Neural progenitor cell (in vitro differentiated cells): ENCODE results near the gene KCTD19. TPM values are rescaled to one million over a fixed set of nuclear protein-coding genes. Genes with fewer than 3 reads are reported as not detected.
"Not testable (repeated sequence)": the region's sequence is repeated elsewhere in the genome, so short reads cannot be mapped to it uniquely, and the experiment has no call there.

ENCODE experiments used
- DNase-seq: peaks from one replicate; pipeline ENCODE4 v3.0.0-alpha.2; 2016; ENCODE audit warnings: low spot score
- H2AFZ ChIP-seq: fragments of 200-600 bp; sonication (generic); replicated peaks from 2 replicates; pipeline ENCODE4 v1.6.1; 2016; ENCODE audit warnings: antibody characterized with exemption
- H3F3A ChIP-seq: fragments of 200-600 bp; sonication (generic); 2 replicates; pipeline ENCODE4 v1.6.1; 2016; ENCODE audit warnings: antibody characterized with exemption, low read depth
- H3K27ac ChIP-seq: fragments of 200-600 bp; sonication (generic); 2 replicates; pipeline ENCODE4 v1.5.1; 2016; ENCODE audit warnings: mild to moderate bottlenecking
- H3K27me3 ChIP-seq: fragments of 200-600 bp; sonication (generic); 2 replicates; pipeline ENCODE4 v1.6.1; 2016; ENCODE audit warnings: mild to moderate bottlenecking, moderate library complexity
- H3K36me3 ChIP-seq: fragments of 200-600 bp; sonication (generic); 2 replicates; pipeline ENCODE4 v1.5.1; 2016
- H3K4me1 ChIP-seq: fragments of 200-600 bp; sonication (generic); 2 replicates; pipeline ENCODE4 v1.6.1; 2016; ENCODE audit warnings: mixed run types
- H3K4me2 ChIP-seq: fragments of 200-600 bp; sonication (generic); 2 replicates; pipeline ENCODE4 v1.6.1; 2016
- H3K4me3 ChIP-seq: fragments of 200-600 bp; sonication (generic); 2 replicates; pipeline ENCODE4 v1.5.1; 2016
- H3K79me2 ChIP-seq: fragments of 200-600 bp; sonication (generic); 2 replicates; pipeline ENCODE4 v1.6.1; 2016; ENCODE audit warnings: low read depth
- H3K9ac ChIP-seq: fragments of 200-600 bp; sonication (generic); 2 replicates; pipeline ENCODE4 v1.6.1; 2016
- H3K9me3 ChIP-seq: fragments of 200-600 bp; sonication (generic); 2 replicates; pipeline ENCODE4 v1.5.1; 2016; ENCODE audit warnings: low read depth
- H4K20me1 ChIP-seq: fragments of 200-600 bp; sonication (generic); 2 replicates; pipeline ENCODE4 v1.6.1; 2016; ENCODE audit warnings: low read depth
- H3K27ac Mint-ChIP-seq: 3 replicates; pipeline ENCODE4 v1.8.0; 2021; ENCODE audit warnings: mixed read lengths
- H3K27me3 Mint-ChIP-seq: 2 replicates; pipeline ENCODE4 v1.8.0; 2022; ENCODE audit warnings: low read depth, mild to moderate bottlenecking, inconsistent platforms, moderate library complexity, mixed read lengths; ENCODE audit not compliant: insufficient read depth
- H3K36me3 Mint-ChIP-seq: 3 replicates; pipeline ENCODE4 v1.8.0; 2021; ENCODE audit warnings: mixed read lengths
- H3K4me1 Mint-ChIP-seq: 3 replicates; pipeline ENCODE4 v1.8.0; 2021; ENCODE audit warnings: mixed read lengths
- H3K4me3 Mint-ChIP-seq: 3 replicates; pipeline ENCODE4 v1.8.0; 2021; ENCODE audit warnings: mild to moderate bottlenecking, moderate library complexity, mixed read lengths
- H3K9me3 Mint-ChIP-seq: 3 replicates; pipeline ENCODE4 v1.8.0; 2020; ENCODE audit warnings: mixed read lengths
- EZH2 ChIP-seq: fragments of 200-600 bp; sonication (generic); IDR thresholded peaks from 2 replicates; pipeline ENCODE4 v1.6.1; 2017; ENCODE audit warnings: antibody characterized with exemption, mild to moderate bottlenecking, moderate library complexity
- EZH2phosphoT487 ChIP-seq: fragments of 200-600 bp; sonication (generic); IDR thresholded peaks from 2 replicates; pipeline ENCODE4 v1.6.1; 2017; ENCODE audit warnings: antibody characterized with exemption
- total RNA-seq: library from RNA; depleted of rRNA; stranded (reverse); fragments of >200 nt; gene quantifications from 2 replicates; pipeline ENCODE4 v1.2.3, GENCODE V29; 2015; ENCODE audit warnings: low replicate concordance
- TF ChIP-seq, protein P1 (sequence below): fragments of 200-600 bp; sonication (generic); IDR thresholded peaks from 2 replicates; pipeline ENCODE4 v1.5.1; 2017; ENCODE audit warnings: antibody characterized with exemption, mild to moderate bottlenecking

KCTD19 gene
- total RNA-seq, 1 donor from 2014 or later = 1.1 TPM

DNA sequence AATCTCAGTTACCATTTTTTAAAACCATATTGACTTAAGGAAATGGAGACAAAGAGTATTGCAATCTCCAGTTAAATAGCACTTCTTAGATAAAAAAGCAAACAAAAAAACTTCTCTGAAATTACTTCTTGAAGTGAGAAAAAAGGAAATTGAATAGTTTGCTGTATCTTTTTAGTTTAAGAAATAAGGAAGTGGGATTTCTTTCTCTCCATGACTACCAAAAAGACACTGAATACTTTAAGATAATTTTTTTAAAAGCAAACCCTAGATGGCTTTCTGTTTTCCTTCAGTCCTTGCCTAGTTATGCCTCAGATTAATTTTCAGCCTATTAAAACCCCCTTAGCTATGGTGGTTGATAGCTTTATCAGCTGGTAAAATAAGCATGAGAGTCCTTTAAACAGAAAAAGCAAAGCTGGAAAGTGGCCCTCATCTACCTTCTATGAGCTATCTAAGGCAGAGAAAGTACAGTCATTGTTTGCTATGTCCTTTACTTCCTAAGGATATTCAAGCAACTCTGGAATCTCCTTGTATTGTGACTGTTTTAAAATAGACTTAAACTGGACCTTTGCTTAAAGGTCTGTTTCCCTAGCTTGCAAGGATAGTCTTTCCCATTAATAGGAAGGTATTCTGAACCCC, 38.2 kb upstream of the KCTD19 start:
- Histone ChIP-seq H3K27me3 (peaks cover 73% of the 10 kb centered on the region), H3K9me3 (no peaks in the 10 kb centered on the region), H3F3A (peaks cover 9% of the 10 kb centered on the region), H4K20me1 (no peaks in the 10 kb centered on the region), H3K4me1 (peaks cover 7% of the 10 kb centered on the region), H3K9ac (no peak overlapping the region), H3K79me2 (no peaks in the 10 kb centered on the region), H3K4me3 (no peak overlapping the region), H3K36me3 (no peaks in the 10 kb centered on the region), H3K27ac (no peak overlapping the region), H3K4me2 (no peak overlapping the region), H2AFZ (peak overlapping the region; percentile 4)
- H3K4me3 Mint-ChIP-seq = no peak overlapping the region
- H3K4me1 Mint-ChIP-seq = peaks cover 15% of the 10 kb centered on the region
- peaks cover 3% of the 10 kb centered on the region for H3K27me3 Mint-ChIP-seq
- no peaks in the 10 kb centered on the region for H3K36me3 Mint-ChIP-seq
- H3K9me3 Mint-ChIP-seq = no peaks in the 10 kb centered on the region
- no peak for TF ChIP-seq EZH2phosphoT487
- TF ChIP-seq, protein P1, sequence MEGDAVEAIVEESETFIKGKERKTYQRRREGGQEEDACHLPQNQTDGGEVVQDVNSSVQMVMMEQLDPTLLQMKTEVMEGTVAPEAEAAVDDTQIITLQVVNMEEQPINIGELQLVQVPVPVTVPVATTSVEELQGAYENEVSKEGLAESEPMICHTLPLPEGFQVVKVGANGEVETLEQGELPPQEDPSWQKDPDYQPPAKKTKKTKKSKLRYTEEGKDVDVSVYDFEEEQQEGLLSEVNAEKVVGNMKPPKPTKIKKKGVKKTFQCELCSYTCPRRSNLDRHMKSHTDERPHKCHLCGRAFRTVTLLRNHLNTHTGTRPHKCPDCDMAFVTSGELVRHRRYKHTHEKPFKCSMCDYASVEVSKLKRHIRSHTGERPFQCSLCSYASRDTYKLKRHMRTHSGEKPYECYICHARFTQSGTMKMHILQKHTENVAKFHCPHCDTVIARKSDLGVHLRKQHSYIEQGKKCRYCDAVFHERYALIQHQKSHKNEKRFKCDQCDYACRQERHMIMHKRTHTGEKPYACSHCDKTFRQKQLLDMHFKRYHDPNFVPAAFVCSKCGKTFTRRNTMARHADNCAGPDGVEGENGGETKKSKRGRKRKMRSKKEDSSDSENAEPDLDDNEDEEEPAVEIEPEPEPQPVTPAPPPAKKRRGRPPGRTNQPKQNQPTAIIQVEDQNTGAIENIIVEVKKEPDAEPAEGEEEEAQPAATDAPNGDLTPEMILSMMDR = no peak
- TF ChIP-seq EZH2 = no peak
- DNase-seq = no peak
- H3K27ac Mint-ChIP-seq = no peak overlapping the region

DNA sequence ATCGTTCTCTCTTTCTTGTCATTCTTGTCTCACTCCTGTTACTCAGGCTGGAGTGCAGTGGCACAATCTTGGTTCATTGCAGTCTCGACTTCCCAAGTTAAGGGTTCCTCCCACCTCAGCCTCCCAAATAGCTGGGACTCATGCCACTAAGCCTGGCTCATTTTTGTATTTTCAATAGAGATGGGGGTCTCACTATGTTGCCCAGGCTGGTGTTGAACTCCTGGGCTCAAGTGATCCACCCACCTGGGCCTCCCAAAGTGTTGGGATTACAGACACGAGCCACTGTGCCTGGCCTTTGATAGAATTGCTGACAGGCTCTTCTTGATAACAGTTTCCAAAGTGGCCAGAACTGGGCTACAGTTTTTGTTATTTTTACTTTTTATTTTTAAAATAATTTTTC, 34.5 kb upstream of the KCTD19 start:
- Histone ChIP-seq H3K36me3 (no peaks in the 10 kb centered on the region), H3K4me3 (no peak overlapping the region), H4K20me1 (no peaks in the 10 kb centered on the region), H3K4me2 (no peak overlapping the region), H3K27ac (no peak overlapping the region), H3K9ac (no peak overlapping the region), H3K9me3 (no peaks in the 10 kb centered on the region), H3K4me1 (peaks cover 7% of the 10 kb centered on the region), H3K79me2 (no peaks in the 10 kb centered on the region), H3F3A (peaks cover 9% of the 10 kb centered on the region), H2AFZ (no peak overlapping the region), H3K27me3 (peaks cover 51% of the 10 kb centered on the region)
- no peak for TF ChIP-seq EZH2
- TF ChIP-seq, protein P1 = no peak
- TF ChIP-seq EZH2phosphoT487 = no peak
- Mint-ChIP-seq H3K27me3 (peaks cover 5% of the 10 kb centered on the region), H3K4me3 (no peak overlapping the region), H3K36me3 (no peaks in the 10 kb centered on the region), H3K9me3 (no peaks in the 10 kb centered on the region), H3K4me1 (peaks cover 15% of the 10 kb centered on the region), H3K27ac (no peak overlapping the region)
- DNase-seq = no peak

DNA sequence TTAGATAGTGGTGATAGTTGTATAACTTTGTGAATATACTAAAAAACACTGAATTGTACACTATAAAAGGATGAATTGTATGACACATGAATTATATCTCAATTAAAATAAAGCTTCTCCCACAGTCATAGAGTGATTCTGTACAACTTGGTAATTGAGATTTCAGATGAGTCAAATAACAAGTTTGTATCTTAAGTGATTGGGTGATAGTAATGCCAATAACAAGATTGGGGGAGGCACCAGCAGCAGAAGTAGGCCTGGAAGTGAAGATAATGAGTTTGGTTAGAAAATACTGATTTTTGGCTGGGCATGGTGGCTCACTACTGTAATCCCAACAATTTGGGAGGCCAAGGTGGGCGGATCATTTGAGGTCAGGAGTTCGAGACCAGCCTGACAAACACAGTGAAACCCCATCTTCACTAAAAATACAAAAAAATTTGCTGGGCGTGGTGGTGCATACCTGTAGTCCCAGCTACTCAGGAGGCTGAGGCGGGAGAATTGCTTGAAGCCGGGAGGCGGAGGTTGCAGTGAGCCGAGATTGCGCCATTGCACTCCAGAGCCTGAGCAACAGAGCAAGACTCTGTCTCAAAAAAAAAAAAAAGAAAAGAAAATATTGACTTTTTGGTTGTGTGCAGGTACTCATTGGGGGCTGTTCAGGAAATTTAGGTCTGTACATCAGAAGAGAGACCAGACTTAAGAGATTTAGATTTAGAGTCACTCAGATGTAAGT, 33.2 kb upstream of the KCTD19 start:
- H3K27me3 ChIP-seq = peaks cover 44% of the 10 kb centered on the region
- H3K9me3 Mint-ChIP-seq, H3K36me3 ChIP-seq, H3K9ac ChIP-seq, H2AFZ ChIP-seq, H3K4me3 ChIP-seq, H3K9me3 ChIP-seq, H3K27ac Mint-ChIP-seq, H3K79me2 ChIP-seq, H3K27me3 Mint-ChIP-seq, H4K20me1 ChIP-seq, H3K36me3 Mint-ChIP-seq, H3K4me3 Mint-ChIP-seq, H3K4me1 ChIP-seq, H3K4me2 ChIP-seq, H3K27ac ChIP-seq, DNase-seq, H3F3A ChIP-seq: not testable (repeated sequence)
- peaks cover 11% of the 10 kb centered on the region for H3K4me1 Mint-ChIP-seq

DNA sequence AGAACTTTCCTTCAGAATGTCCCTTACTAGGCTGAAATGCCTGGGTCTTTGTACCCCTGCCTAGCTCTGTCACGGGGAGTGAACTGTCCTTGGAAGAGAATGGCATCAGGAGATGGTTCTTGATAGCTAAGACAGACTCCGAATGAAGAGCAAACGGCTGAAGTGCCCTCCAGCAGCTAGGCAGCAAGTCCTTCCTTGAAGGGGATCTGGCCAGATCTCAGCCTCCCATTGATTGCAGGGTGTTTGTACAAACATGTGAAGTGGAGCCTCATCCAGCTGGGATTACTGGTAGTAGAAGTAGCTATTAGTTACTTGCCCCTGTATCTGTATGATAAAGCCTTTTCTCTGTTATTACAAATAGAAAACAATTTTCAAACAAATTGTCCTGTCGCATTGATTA, 31.0 kb upstream of the KCTD19 start:
- peaks cover 5% of the 10 kb centered on the region for H3K27me3 Mint-ChIP-seq
- H3K4me3 Mint-ChIP-seq = no peak overlapping the region
- Histone ChIP-seq H3K27me3 (peaks cover 41% of the 10 kb centered on the region), H3K79me2 (no peaks in the 10 kb centered on the region), H3K9ac (no peak overlapping the region), H3K27ac (no peak overlapping the region), H3K4me2 (no peak overlapping the region), H2AFZ (peak overlapping the region; percentile 42), H3K4me3 (no peak overlapping the region), H3K4me1 (no peaks in the 10 kb centered on the region), H3K36me3 (no peaks in the 10 kb centered on the region), H4K20me1 (no peaks in the 10 kb centered on the region), H3K9me3 (no peaks in the 10 kb centered on the region), H3F3A (no peaks in the 10 kb centered on the region)
- H3K36me3 Mint-ChIP-seq = no peaks in the 10 kb centered on the region
- TF ChIP-seq EZH2phosphoT487 (no peak), EZH2 (no peak)
- TF ChIP-seq, protein P1 = no peak
- no peaks in the 10 kb centered on the region for H3K4me1 Mint-ChIP-seq
- H3K27ac Mint-ChIP-seq = no peak overlapping the region
- DNase-seq = no peak
- H3K9me3 Mint-ChIP-seq = no peaks in the 10 kb centered on the region
